OCI-M2 (cell line): ENCODE data around the gene TOMM20L.
"Not testable (repeated sequence)": the region's sequence is repeated elsewhere in the genome, so short reads cannot be mapped to it uniquely, and the experiment has no call there.

Experiments
- DNase-seq: peaks from one replicate; lab custom pipeline; 2025; ENCODE audit not compliant: unreplicated experiment; lab: John Stamatoyannopoulos, UW

Gene TOMM20L

GRCh38 chr14:58395812-58396788 is at the start of gene TOMM20L:
TOMM20L (plus strand) TSS chr14:58395930; CDS start chr14:58395958, 28 bp downstream.
- DNase-seq: no peak

- DNase-seq: no peak
Measured at GRCh38 chr14:58353516-58354299, 42.0 kb upstream of the TOMM20L start.

GRCh38 chr14:58354808-58355207 is 40.9 kb upstream of the TOMM20L start:
- no peak for DNase-seq

GRCh38 chr14:58356268-58356667 is 39.5 kb upstream of the TOMM20L start:
- DNase-seq: no peak

GRCh38 chr14:58362272-58362671 is 33.5 kb upstream of the TOMM20L start:
- not testable (repeated sequence) for DNase-seq

GRCh38 chr14:58362798-58363412 is 32.8 kb upstream of the TOMM20L start:
- no peak for DNase-seq

GRCh38 chr14:58364316-58364715 is 31.4 kb upstream of the TOMM20L start:
- no peak for DNase-seq

GRCh38 chr14:58367296-58367695 is 28.4 kb upstream of the TOMM20L start:
- DNase-seq: no peak

GRCh38 chr14:58368956-58369355 is 26.8 kb upstream of the TOMM20L start:
- no peak for DNase-seq

GRCh38 chr14:58376791-58377190 is 18.9 kb upstream of the TOMM20L start:
- no peak for DNase-seq

GRCh38 chr14:58390830-58391229 is 4.9 kb upstream of the TOMM20L start:
- no peak for DNase-seq

GRCh38 chr14:58395562-58395811 is 243 bp upstream of the TOMM20L start:
- DNase-seq: peak; percentile 41

- no peak for DNase-seq
Measured at GRCh38 chr14:58397156-58397555, 1.4 kb downstream of the TOMM20L start.

- DNase-seq: no peak
Measured at GRCh38 chr14:58398495-58398894, 2.8 kb downstream of the TOMM20L start.

- DNase-seq: no peak
Measured at GRCh38 chr14:58398895-58399294, 3.2 kb downstream of the TOMM20L start.

GRCh38 chr14:58401587-58401986 is 5.9 kb downstream of the TOMM20L start:
- DNase-seq: no peak

GRCh38 chr14:58408681-58409215 is 13.0 kb downstream of the TOMM20L start:
- no peak for DNase-seq

GRCh38 chr14:58414845-58415244 is 19.1 kb downstream of the TOMM20L start:
- DNase-seq: no peak

GRCh38 chr14:58415636-58416547 is 20.2 kb downstream of the TOMM20L start:
- DNase-seq: no peak

- not testable (repeated sequence) for DNase-seq
Measured at GRCh38 chr14:58416934-58417333, 21.2 kb downstream of the TOMM20L start.
